ENCODE results near the gene PI4K2B.

DNA sequence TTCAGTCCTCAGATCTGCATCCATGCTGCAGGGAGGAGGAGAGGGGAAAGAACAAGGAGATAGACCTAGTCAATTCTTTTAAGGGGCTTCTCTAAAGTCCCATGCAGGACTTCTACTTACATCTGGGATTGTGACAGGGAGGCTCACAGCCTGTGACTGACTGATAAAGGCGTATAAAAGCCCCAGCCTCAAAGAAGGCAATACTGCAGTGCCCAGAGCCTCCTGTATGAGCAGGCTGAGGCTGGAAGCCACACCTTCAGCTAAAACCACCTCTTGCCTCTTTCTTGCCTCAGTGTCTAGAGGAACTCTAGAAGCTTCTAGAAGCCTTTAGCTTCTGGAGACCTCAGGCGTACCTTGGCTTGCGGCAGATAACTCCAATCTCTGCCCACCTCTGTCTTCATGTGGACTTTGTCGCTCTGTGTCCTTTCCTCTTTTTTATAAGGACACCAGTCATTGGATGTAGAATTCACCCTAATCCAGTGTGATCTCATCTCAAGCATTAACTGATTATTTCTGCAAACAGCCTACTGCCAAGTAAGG lies 72.8 kb downstream of the PI4K2B start:
- TF ChIP-seq, protein P1, sequence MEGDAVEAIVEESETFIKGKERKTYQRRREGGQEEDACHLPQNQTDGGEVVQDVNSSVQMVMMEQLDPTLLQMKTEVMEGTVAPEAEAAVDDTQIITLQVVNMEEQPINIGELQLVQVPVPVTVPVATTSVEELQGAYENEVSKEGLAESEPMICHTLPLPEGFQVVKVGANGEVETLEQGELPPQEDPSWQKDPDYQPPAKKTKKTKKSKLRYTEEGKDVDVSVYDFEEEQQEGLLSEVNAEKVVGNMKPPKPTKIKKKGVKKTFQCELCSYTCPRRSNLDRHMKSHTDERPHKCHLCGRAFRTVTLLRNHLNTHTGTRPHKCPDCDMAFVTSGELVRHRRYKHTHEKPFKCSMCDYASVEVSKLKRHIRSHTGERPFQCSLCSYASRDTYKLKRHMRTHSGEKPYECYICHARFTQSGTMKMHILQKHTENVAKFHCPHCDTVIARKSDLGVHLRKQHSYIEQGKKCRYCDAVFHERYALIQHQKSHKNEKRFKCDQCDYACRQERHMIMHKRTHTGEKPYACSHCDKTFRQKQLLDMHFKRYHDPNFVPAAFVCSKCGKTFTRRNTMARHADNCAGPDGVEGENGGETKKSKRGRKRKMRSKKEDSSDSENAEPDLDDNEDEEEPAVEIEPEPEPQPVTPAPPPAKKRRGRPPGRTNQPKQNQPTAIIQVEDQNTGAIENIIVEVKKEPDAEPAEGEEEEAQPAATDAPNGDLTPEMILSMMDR (optimal IDR thresholded peaks at IDR 0.05 in 1 of 3, IDR thresholded peaks at IDR 0.05 in 1 of 3, conservative IDR thresholded peaks at IDR 0.05 in 1 of 3; ENCODE audit: extremely low read depth in 1 of 3, insufficient read depth in 2 of 3, low read length in 3 of 3): no peak
- no peak for TF ChIP-seq EZH2 (IDR thresholded peaks at IDR 0.05; ENCODE audit: low read length)

Measured in keratinocyte (primary cell).